Measurements from ENCODE around the gene PCBD2. TPM values are rescaled to one million over a fixed set of nuclear protein-coding genes. Genes with fewer than 3 reads are reported as not detected.
"Not testable (repeated sequence)": the region's sequence is repeated elsewhere in the genome, so short reads cannot be mapped to it uniquely, and the experiment has no call there.

The PCBD2 gene
- 10 to 100 TPM in 1 of 4 donors, 1 to 10 TPM in 3; 4.2 to 10.8 (median 7.8) TPM for total RNA-seq
- polyA plus RNA-seq = 10 to 100 TPM in 1 of 3 donors, 1 to 10 TPM in 2; 7.6 to 10.6 (median 8.4) TPM

- Histone ChIP-seq H3K36me3 (peaks cover 0 to 21% (median 6%) of the 10 kb centered on the region in 4 donors), H3K4me3 (peak within 1 kb of the TSS; percentile 62 to 81 (median 76)), H3K27ac (peak within 1 kb of the TSS; percentile 91 to 99 (median 97)), H3K9me3 (no peaks in the 10 kb centered on the region), H3K27me3 (no peaks in the 10 kb centered on the region), H3K4me1 (peaks cover 0 to 6% (median 0%) of the 10 kb centered on the region in 4 donors)
- 0 to 1% methylated on average over 84 of the region's 84 CpGs for WGBS, 2 donors
- intact Hi-C loops (cut with DNase I) = loop anchor here (1.0 to 2.0 kb wide), 3 partner anchors 30 to 166 kb away; partner anchors contain the start of genes CAMLG and TXNDC15
- DNase-seq = peak; percentile 94
- TF ChIP-seq CTCF (IDR thresholded peaks at IDR 0.05) (peak; percentile 68 to 88 (median 78)), POLR2AphosphoS5 (IDR thresholded peaks at IDR 0.05) (peak in 3 of 4 donors; percentile 60 to 69 (median 67)), POLR2A (IDR thresholded peaks at IDR 0.05) (no peak)
Observed at GRCh38 chr5:134904610-134905245, at the start of gene PCBD2. PCBD2 (plus strand) TSS chr5:134905131; CDS start chr5:134905140, 9 bp downstream.

- DNase-seq; H3K4me3 ChIP-seq; H3K9me3 ChIP-seq; intact Hi-C loops (cut with DNase I); H3K27me3 ChIP-seq; H3K27ac ChIP-seq: not testable (repeated sequence)
- WGBS, 2 donors = 91% methylated on average over 7 of the region's 7 CpGs
- peaks cover 0 to 32% (median 9%) of the 10 kb centered on the region in 4 donors for H3K4me1 ChIP-seq
- peaks cover 8 to 78% (median 23%) of the 10 kb centered on the region in 4 donors for H3K36me3 ChIP-seq
Observed at GRCh38 chr5:134856465-134856864, 48.5 kb upstream of the PCBD2 start.

GRCh38 chr5:134857401-134857800 is 47.5 kb upstream of the PCBD2 start:
- no peak for DNase-seq
- no peak overlapping the region for H3K27ac ChIP-seq
- peaks cover 8 to 77% (median 22%) of the 10 kb centered on the region in 4 donors for H3K36me3 ChIP-seq
- intact Hi-C loops (cut with DNase I) = no loop called here
- peaks cover 0 to 26% (median 6%) of the 10 kb centered on the region in 4 donors for H3K4me1 ChIP-seq
- H3K9me3 ChIP-seq = no peaks in the 10 kb centered on the region
- WGBS, 2 donors = 21 to 58% methylated on average over 3 of the region's 3 CpGs
- no peaks in the 10 kb centered on the region for H3K27me3 ChIP-seq
- no peak for TF ChIP-seq CTCF (IDR thresholded peaks at IDR 0.05)
- TF ChIP-seq POLR2A (IDR thresholded peaks at IDR 0.05) = no peak
- TF ChIP-seq EP300 (IDR thresholded peaks at IDR 0.05) = no peak
- TF ChIP-seq POLR2AphosphoS5 (IDR thresholded peaks at IDR 0.05) = no peak
- no peak overlapping the region for H3K4me3 ChIP-seq

- Histone ChIP-seq H3K27ac (no peak overlapping the region), H3K9me3 (no peaks in the 10 kb centered on the region), H3K36me3 (peaks cover 0 to 18% (median 5%) of the 10 kb centered on the region in 4 donors), H3K4me1 (peaks cover 0 to 5% (median 0%) of the 10 kb centered on the region in 4 donors), H3K27me3 (no peaks in the 10 kb centered on the region), H3K4me3 (no peak overlapping the region)
- intact Hi-C loops (cut with DNase I) = no loop called here
- 85 to 91% methylated on average over 2 of the region's 2 CpGs for WGBS, 2 donors
- DNase-seq = no peak
- TF ChIP-seq POLR2AphosphoS5 (IDR thresholded peaks at IDR 0.05) (no peak), EP300 (IDR thresholded peaks at IDR 0.05) (no peak), POLR2A (IDR thresholded peaks at IDR 0.05) (no peak), CTCF (IDR thresholded peaks at IDR 0.05) (no peak)
Observed at GRCh38 chr5:134864707-134865106, 40.2 kb upstream of the PCBD2 start.

- 80 to 82% methylated on average over 6 of the region's 6 CpGs for WGBS, 2 donors
- no peaks in the 10 kb centered on the region for H3K9me3 ChIP-seq
- peak overlapping the region; percentile 95 to 99 (median 96) for H3K27ac ChIP-seq
- intact Hi-C loops (cut with DNase I) = no loop called here
- no peak for DNase-seq
- H3K36me3 ChIP-seq = no peaks in the 10 kb centered on the region
- TF ChIP-seq EP300 (IDR thresholded peaks at IDR 0.05) (no peak), CTCF (IDR thresholded peaks at IDR 0.05) (no peak), POLR2A (IDR thresholded peaks at IDR 0.05) (no peak), POLR2AphosphoS5 (IDR thresholded peaks at IDR 0.05) (no peak)
- H3K4me1 ChIP-seq = peaks cover 0 to 23% (median 16%) of the 10 kb centered on the region in 4 donors
- H3K4me3 ChIP-seq = peak overlapping the region in 3 of 4 donors; percentile 57 to 88 (median 77)
- no peaks in the 10 kb centered on the region for H3K27me3 ChIP-seq
Observed at GRCh38 chr5:134873494-134873893, 31.4 kb upstream of the PCBD2 start.

Data from sigmoid colon (tissue), 7 donors.